ENCODE measurements around the gene SDHC.
A peak's percentile ranks its signal among the peaks of the same experiment; 100 is the strongest.
"Not testable (repeated sequence)": the region's sequence is repeated elsewhere in the genome, so short reads cannot be mapped to it uniquely, and the experiment has no call there.

SDHC gene

DNA sequence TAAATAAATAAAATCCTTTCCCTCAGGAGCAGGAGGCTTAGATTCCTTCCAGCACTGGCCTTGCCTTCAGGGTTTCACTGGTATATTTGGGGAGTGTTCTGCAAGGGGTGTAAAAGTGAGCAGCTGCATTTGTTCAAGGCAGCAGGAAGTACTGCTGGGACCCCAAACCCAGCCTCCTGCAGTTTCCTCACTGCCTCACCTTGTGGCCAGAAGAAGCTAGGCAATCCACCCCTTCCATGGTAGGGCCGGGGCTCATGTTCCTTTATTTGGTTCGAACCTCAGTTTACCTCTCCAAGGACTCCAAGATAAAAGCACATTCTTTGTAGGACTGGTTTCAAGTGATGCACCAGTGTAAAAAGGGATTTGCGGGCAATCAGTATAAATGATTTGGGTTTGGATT is 74.5 kb downstream of the SDHC start:
- no peak for DNase-seq

DNA sequence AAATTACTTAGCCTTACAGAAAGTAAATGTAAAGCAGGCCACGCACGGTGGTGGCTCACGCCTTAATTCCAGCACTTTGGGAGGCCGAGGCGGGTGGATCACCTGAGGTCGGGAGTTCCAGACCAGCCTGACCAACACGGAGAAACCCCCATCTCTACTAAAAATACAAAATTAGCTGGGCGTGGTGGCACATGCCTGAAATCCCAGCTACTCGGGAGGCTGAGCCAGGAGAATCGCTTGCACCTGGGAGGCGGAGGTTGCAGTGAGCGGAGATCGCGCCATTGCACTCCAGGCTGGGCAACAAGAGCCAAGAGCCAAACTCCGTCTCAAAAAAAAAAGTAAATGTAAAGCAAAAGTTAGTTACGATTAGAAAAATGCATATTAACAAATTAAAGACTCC is 75.0 kb downstream of the SDHC start:
- DNase-seq, result not testable (repeated sequence)

DNA sequence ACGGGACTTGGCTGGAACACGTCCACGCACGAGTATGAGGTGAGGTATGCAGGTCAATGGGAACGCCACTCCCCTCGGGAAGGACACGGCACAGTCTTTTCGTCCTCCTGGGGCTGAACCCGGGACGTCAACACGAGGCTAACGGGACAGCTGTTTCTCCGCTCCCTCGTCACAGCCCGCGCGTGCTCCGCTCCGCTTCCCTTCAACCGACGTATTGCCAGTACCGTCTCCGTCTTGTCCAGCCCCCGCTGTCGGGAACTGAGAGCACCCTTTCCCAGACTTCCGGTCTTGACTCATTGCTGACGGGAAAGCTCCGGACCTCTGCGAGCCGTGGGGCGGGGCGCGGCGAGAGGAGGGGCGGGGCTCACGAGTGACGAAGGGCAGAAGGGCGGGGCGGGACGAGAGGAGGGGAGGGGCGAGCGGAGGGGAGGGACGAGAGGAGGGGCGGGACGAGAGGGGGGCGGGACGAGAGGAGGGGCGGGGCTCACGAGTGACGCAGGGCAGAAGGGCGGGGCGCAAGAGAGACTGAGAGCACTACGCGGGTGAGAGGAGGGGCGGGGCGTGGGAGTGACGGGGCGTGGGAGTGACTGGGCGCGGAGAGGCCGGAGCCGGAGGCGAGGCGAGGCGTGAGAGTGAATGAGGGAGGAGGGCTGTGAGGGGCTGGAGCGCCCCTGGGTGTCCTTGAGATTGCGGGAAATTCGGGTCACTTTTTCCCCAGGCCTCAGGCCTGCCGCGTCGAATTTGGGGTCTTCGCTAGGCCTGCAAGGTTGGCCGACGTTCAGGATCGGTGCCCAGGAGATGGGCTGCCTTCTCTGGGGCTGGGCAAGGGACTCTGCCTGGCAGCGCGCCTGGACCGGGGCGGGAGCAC is 75.7 kb downstream of the SDHC start:
- peak; percentile 97 to 98 for DNase-seq

DNA sequence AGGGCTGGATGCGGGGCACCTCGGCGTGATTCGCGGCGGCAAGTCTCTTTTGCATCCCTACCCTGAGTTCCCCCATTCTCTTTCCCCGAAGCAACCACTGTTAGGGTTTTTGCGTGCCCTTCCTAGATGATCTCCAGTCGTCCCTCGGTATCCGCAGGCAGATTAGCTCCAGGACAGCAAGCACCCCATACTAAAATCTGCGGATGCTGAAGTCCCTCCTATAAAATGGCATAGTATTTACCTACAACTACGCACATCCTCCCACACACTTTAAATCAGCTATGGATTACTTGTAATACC is 76.3 kb downstream of the SDHC start:
- no peak for DNase-seq

DNA sequence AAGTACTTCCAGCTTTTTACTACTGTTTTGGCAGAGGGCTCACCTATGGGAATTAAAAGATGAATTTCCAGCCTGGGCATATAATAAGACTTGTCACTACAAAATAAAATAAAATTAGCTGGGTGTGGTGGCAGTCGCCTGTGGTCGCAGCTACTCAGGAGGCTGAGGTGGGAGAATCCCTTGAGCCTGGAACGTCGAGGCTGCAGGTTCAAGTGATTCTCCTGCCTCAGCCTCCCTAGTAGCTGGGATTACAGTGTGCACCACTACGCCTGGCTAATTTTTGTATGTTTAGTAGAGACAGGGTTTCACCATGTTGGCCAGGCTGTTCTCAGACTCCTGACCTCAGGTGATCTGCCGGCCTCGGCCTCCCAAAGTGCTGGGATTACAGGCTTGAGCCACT is 77.0 kb downstream of the SDHC start:
- not testable (repeated sequence) for DNase-seq

DNA sequence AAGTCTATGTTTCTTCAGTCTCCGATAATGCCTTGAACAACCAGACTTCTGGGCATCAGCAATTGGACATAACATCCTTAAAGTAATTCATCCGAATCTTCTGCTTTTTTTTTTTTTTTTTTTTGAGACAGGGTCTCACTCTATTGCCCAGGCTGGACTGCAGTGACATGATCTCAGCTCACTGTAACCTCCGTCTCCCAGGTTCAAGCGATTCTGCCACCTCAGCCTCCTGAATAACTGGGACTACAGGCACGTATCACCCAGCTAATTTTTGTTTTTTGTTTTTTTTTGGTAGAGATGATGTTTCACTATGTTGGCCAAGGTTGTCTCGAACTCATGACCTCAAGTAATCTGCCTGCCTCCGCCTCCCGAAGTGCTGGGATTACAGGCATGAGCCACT is 77.4 kb downstream of the SDHC start:
- DNase-seq, result no peak

DNA sequence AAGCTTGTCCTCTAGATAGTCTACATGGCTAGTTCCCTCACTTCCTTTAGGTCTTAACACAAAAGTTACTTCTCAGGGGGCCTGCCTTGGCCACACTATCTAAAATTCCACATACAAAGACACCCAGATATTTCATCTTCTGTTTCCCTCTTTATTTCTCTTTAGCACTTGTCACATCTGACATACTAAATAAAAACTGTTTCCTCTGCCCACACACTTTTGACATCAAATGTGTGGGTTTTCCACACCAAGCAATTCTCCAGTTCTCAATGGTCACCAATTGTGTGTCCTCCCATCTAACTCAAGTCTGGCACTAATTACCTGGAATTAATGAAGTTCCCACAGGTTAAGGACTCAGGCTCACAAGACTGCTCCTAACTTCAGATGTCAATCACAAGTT is 79.0 kb downstream of the SDHC start:
- peak; percentile 60 to 63 for DNase-seq

DNA sequence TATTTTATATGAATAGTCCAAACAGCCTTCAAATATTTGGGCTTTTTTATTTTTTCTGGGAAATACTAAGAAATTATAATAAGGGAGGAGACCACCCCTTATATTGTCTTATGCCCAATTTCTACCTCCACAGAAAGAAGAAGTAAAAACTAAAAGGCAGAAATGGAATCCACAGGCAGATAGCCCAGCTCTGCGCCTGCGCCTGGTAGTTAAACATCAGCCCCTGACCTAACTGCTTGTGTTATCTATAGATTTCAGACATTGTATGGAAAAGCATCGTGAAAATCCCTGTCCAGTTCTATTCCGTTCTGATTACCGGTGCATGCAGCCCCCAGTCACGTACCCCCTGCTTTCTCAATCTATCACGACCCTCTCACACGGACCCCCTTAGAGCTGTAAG is 82.9 kb downstream of the SDHC start:
- DNase-seq, result not testable (repeated sequence)

DNA sequence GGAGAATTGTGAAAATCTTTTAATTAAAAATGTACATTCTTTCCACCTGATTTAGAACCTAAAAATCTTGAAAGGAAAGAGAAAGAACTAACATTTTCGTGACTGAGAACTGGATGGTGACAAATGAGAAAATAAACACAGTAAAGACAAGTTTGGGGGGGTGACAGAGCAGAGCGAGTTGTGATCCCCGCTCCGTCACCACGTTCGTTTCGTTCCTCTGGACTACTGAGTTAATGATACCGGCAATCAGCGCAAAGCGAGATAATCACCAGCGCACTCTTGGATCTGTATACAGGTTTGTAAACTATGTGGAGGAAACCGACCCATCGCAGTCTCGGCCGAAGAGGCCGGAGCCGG is 84.7 kb downstream of the SDHC start:
- DNase-seq, result no peak

DNA sequence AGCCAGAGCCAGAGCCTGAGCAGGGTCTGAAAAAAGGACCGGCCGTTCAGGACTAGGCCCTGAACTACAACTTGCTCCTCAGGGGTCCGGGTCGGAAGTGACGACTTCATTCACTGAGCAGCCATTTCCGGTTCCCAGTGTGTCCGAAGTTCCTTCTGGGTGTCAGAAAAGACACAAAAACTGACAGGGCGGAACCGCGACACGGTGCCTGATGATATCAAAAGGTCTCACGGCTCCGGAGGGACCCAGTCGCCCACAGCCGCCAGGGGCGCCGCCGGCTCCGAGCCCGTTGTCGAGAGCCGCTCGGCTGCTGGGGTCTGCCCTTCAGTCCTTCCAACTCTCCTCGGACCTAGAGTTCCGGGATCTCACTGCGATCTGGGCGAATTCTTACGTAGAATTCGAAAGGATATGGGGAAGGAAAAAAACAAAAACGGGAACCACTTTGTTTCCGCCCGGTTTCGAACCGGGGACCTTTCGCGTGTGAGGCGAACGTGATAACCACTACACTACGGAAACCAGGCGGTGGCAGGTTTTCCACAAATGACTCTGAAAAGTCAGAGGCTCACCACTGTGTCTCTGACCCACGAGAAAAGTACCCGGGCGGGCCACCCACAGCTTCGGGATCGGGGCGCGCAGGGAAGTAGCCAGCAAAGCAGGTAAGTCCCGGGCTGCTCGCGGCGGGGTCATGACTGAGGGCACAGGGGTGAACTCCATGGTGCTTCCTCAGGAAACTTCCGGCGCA is 85.2 kb downstream of the SDHC start:
- peak; percentile 86 to 98 for DNase-seq

DNA sequence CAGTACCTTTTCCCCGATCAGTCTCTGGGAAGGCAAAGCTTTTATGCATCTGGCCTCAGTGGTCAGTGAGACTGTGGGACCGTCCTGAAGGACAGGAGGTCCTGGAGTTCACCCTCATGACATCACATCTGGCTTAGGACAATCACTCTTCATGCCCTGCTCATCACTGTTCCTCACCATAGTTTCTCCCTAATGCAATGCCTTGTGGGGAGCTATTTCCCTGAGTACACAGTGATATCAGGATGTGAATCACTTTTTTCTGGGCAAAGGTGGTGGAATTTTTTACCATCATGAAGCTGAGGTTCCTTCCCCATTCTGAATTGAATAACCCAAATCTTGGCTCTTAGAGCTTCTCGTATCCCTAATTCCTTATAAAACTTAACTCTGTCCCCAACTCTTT is 88.3 kb downstream of the SDHC start:
- DNase-seq, result no peak

DNA sequence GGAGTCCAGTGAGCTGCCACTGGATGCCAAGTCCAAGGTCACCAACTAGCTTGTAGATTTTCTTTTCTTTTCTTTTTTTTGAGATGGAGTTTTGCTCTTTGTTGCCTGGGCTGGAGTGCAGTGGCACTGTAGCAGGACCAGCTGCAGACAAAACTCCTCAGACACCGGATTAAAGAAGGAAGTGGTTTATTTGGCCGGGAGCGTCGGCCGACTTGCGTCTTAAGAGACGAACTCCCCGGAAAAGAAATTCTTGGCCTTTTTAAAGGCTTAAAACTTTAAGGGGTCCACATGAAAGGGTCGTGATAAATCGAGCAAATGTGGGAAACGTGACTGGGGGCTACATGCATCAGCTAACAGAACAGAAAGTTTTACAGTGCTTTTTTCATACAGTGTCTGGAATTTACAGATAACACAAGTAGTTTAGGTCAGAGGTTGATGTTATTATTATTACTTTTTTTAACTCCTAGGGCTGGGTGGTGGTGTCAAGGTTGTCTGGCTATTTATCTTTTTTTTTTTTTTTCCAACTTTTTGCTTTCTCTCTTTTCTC is 89.9 kb downstream of the SDHC start:
- DNase-seq, result no peak

DNA sequence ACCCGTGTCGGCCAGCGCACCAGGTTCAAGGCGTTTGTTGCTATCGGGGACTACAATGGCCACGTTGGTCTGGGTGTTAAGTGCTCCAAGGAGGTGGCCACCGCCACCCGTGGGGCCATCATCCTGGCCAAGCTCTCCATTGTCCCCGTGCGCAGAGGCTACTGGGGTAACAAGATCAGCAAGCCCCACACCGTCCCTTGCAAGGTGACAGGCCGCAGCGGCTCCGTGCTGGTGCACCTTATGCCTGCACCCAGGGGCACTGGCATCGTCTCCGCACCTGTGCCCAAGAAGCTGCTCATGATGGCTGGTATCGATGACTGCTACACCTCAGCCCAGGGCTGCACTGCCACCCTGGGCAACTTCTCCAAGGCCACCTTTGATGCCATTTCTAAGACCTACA is 92.4 kb downstream of the SDHC start:
- DNase-seq, result not testable (repeated sequence)

DNA sequence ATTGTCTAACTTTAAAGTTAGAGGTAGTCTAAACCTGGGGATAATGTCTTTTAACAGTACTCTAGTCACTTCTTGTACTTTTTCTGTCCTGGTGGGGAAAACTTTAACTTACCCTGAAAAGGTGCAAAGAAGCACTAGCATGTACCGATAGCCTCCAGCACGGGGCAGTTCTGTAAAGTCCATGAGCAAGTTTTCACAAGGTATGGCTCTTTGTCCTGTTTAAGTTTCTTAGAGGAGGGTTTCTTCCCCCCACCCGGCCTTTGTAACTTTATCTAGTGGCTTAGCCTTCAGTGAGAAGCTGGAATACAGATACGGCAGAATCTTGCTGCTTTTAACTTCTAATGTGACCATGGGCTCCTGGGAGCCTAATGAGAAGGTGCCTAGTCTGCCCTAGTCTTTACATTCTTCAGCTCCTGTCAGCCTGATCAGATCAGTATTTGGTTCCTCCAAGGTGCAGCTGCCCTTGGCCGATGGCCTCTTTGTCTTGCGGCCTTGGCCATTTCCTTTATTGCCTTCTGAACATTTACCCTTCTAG is 93.3 kb downstream of the SDHC start:
- DNase-seq, result no peak

DNA sequence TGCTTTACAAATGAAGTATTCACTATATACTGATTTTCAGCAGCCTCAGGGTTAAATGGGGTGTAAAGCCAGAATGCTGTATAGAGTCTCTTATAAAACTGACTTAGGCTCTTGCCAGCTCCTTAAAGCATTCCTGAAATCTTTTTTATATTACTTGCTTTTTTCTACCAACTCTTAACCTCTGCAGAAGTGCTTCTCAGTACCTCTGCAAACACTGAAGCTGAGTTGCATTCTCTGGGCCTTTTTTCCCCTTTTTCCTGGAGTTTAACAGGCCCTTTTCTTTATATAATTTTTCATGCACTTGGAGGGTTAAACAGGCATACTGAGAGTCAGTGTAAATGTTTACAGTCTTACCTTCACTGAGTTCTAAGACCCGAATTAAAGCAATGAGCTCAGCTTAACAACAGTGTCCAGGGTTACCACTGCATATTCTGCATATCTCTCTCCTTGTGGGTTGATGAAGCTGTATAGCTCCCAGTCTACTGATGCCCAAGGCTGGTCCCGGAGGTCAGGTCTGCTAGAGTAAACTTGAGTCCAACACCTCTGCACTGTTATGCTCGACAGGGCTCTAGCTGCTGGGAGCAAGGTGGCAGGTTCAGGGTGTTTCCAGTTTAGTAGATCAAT is 94.4 kb downstream of the SDHC start:
- no peak for DNase-seq

DNA sequence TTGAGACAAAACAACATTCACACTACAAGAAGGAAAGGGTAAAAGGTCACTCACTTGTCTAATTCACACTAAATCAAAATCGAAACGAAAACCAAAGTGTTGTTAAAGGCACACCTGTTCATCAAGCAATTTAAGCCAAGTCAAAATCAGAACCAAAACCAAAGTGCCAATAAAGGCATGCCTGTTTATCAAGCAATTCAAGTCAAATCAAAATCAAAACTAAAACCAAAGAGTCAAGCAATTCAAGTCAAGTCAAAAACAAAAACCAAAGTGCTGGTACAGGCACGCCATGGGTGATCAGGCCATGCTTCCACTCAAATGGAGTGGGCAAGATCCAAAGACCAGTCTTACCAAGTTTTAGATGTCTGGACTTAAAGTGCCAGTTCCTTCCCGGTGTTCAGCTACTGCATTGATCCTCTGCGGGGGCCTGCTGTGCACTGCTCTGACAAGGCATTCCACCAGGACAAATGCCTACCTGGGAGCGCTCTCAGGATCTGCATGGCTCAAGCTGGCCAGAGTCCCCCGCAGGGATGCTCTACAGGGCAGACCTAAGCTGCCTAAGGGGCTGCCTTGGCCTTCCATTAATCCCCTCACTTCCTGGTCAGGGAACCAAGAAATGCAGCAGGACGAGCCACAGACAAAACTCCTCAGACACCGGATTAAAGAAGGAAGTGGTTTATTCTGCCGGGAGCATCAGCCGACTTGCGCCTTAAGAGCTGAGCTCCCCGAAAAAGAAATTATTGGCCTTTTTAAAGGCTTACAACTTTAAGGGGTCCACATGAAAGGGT is 95.9 kb downstream of the SDHC start:
- not testable (repeated sequence) for DNase-seq

DNA sequence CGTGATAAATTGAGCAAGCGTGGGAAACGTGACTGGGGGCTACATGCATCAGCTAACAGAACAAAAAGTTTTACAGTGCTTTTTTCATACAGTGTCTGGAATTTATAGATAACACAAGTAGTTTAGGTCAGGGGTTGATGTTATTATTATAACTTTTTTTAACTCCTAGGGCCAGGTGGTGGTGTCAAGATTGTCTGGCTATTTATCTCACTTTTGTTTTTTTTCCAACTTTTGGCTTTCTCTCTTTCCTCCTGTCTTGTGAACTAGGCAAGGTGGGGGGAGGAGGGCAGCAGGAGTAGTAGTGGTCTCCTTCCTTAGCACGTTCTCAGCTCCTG is 96.4 kb downstream of the SDHC start:
- not testable (repeated sequence) for DNase-seq
